ENCODE measurements around the gene AKAP9.
"Not testable (repeated sequence)": the region's sequence is repeated elsewhere in the genome, so short reads cannot be mapped to it uniquely, and the experiment has no call there.

Gene AKAP9

GRCh38 chr7:91913612-91914011 lies 27.1 kb upstream of the AKAP9 start:
- H3K4me3 ChIP-seq (ENCODE audit: extremely low read depth, insufficient read depth, low read length, poor library complexity, severe bottlenecking), result no peak overlapping the region
- H3K4me1 ChIP-seq (ENCODE audit: control insufficient read depth, insufficient read depth, low read length, poor library complexity, severe bottlenecking), result no peaks in the 10 kb centered on the region
- H3K36me3 ChIP-seq (ENCODE audit: control insufficient read depth, insufficient read depth, low read length), result no peaks in the 10 kb centered on the region
- 83 to 100% methylated on average over 1 to 2 of the region's 2 CpGs for WGBS, 2 experiments (ENCODE audit: insufficient coverage in 2 of 2)
- H3K9me3 ChIP-seq (ENCODE audit: control insufficient read depth, low read length), result peaks cover 3% of the 10 kb centered on the region
- no peak overlapping the region for H3K27ac ChIP-seq (ENCODE audit: low read depth, low read length, severe bottlenecking)

DNA sequence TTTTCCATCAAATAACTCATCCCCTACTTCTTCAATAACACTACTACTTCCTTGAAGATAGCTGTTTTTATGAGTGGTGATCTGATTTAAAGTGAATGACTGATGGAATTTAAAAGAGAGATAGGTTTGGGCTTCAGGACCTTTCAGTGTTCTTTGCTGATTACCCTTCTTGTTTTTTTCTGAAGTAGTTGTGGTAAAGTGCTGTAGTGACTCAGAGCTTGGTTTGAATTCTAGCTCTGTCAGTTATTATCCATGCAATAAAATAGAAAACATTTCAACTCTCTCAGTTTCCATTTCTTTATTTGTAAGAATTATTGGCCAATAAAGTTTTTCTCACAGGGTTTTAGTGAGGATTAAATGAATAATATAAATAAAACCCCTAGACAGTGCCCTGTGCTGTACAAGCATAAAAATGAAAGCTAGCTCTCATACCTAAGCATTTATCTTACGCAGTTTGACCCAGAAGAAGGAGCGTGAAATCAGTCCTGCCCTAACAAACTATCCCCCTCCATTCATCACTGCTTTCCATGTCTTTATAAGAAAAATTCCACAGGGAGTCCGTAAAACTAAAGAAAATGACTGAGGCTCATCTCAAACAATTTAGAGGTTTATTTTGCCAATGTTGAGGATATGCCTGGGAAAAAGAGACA lies 25.1 kb upstream of the AKAP9 start:
- Histone ChIP-seq H3K4me3 (ENCODE audit: extremely low read depth, insufficient read depth, low read length, poor library complexity, severe bottlenecking) (no peak overlapping the region), H3K36me3 (ENCODE audit: control insufficient read depth, insufficient read depth, low read length) (no peaks in the 10 kb centered on the region), H3K27ac (ENCODE audit: low read depth, low read length, severe bottlenecking) (no peak overlapping the region), H3K9me3 (ENCODE audit: control insufficient read depth, low read length) (no peaks in the 10 kb centered on the region), H3K4me1 (ENCODE audit: control insufficient read depth, insufficient read depth, low read length, poor library complexity, severe bottlenecking) (no peaks in the 10 kb centered on the region)
- WGBS, 2 experiments (ENCODE audit: insufficient coverage in 2 of 2), result 100% methylated on average over 1 to 2 of the region's 3 CpGs

GRCh38 chr7:91916051-91916440 lies 24.6 kb upstream of the AKAP9 start:
- Histone ChIP-seq H3K36me3 (ENCODE audit: control insufficient read depth, insufficient read depth, low read length) (no peaks in the 10 kb centered on the region), H3K4me1 (ENCODE audit: control insufficient read depth, insufficient read depth, low read length, poor library complexity, severe bottlenecking) (no peaks in the 10 kb centered on the region), H3K27ac (ENCODE audit: low read depth, low read length, severe bottlenecking) (no peak overlapping the region), H3K9me3 (ENCODE audit: control insufficient read depth, low read length) (no peaks in the 10 kb centered on the region), H3K4me3 (ENCODE audit: extremely low read depth, insufficient read depth, low read length, poor library complexity, severe bottlenecking) (no peak overlapping the region)
- 77 to 100% methylated on average over 1 of the region's 1 CpG for WGBS, 2 experiments (ENCODE audit: insufficient coverage in 2 of 2)

DNA sequence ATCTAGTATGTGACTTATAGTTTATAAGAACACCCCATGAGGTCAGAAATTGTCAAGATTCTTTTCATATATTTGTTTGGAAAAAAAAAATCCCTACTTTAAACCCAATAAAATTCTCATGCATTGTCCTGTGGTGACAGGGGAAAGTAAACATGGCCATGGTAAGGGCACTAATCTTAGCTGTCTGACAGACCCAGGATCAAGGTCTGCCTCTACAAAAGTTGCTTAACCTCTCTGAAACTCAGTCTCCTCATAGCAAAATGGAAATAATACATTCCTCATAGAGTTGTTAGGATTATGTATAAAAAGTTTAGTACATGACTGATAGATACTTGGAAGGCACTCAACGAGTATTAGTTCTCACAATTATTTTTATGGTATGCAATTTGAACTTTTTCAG lies 22.3 kb upstream of the AKAP9 start:
- Histone ChIP-seq H3K36me3 (ENCODE audit: control insufficient read depth, insufficient read depth, low read length) (no peaks in the 10 kb centered on the region), H3K4me1 (ENCODE audit: control insufficient read depth, insufficient read depth, low read length, poor library complexity, severe bottlenecking) (no peaks in the 10 kb centered on the region), H3K27ac (ENCODE audit: low read depth, low read length, severe bottlenecking) (no peak overlapping the region), H3K4me3 (ENCODE audit: extremely low read depth, insufficient read depth, low read length, poor library complexity, severe bottlenecking) (no peak overlapping the region), H3K9me3 (ENCODE audit: control insufficient read depth, low read length) (no peaks in the 10 kb centered on the region)
- WGBS, 2 experiments (ENCODE audit: insufficient coverage in 2 of 2), result no CpG with 5 or more reads among the region's 1 CpG

DNA sequence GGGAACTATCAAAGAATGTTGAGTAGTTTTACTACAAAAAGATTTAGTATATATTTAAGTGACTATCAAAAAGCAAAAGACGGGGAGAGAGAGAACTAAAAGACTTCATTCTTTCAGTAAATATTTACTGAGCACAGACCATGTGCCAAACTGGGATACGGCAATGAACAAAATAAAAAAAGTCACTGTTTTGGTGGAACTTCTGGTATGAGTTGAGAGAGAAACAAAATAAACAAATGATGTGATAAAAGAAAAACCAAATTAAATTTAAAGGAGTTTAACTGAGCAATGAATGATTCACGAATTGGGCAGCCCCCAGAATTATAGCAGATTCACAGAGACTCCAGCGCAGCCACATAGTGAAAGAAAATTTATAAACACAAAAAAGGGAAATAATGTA lies 17.8 kb upstream of the AKAP9 start:
- H3K36me3 ChIP-seq (ENCODE audit: control insufficient read depth, insufficient read depth, low read length), result no peaks in the 10 kb centered on the region
- H3K27ac ChIP-seq (ENCODE audit: low read depth, low read length, severe bottlenecking), result no peak overlapping the region
- H3K4me1 ChIP-seq (ENCODE audit: control insufficient read depth, insufficient read depth, low read length, poor library complexity, severe bottlenecking), result no peaks in the 10 kb centered on the region
- H3K4me3 ChIP-seq (ENCODE audit: extremely low read depth, insufficient read depth, low read length, poor library complexity, severe bottlenecking), result no peak overlapping the region
- H3K9me3 ChIP-seq (ENCODE audit: control insufficient read depth, low read length), result no peaks in the 10 kb centered on the region
- no CpG with 5 or more reads among the region's 4 CpGs for WGBS, 2 experiments (ENCODE audit: insufficient coverage in 2 of 2)

- no peak overlapping the region for H3K4me3 ChIP-seq (ENCODE audit: extremely low read depth, insufficient read depth, low read length, poor library complexity, severe bottlenecking)
- 91 to 92% methylated on average over 4 of the region's 6 CpGs for WGBS, 2 experiments (ENCODE audit: insufficient coverage in 2 of 2)
- no peaks in the 10 kb centered on the region for H3K9me3 ChIP-seq (ENCODE audit: control insufficient read depth, low read length)
- H3K36me3 ChIP-seq (ENCODE audit: control insufficient read depth, insufficient read depth, low read length), result no peaks in the 10 kb centered on the region
- H3K4me1 ChIP-seq (ENCODE audit: control insufficient read depth, insufficient read depth, low read length, poor library complexity, severe bottlenecking), result no peaks in the 10 kb centered on the region
- no peak overlapping the region for H3K27ac ChIP-seq (ENCODE audit: low read depth, low read length, severe bottlenecking)
These were observed 12.8 kb upstream of the AKAP9 start for GRCh38 chr7:91927912-91928311.

DNA sequence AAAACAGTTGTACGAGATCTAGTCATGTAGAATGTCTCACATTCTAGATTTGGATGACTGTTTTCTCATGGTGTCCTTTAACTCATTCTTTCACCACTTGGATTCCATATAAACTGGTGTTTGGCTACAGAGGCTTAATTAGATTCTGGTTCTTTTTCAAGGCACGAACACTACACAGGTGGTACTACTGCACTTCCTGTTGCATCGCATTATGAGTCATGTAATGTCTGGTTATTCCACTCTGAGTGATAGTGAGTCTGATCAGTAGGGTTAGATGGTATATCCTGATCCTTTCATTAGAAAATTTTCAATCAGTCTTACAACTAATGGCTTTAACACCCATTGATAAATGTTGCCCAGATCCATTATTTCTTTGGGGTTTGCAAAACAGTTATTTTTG lies 11.2 kb upstream of the AKAP9 start:
- WGBS, 2 experiments (ENCODE audit: insufficient coverage in 2 of 2), result 100% methylated on average over 1 to 2 of the region's 3 CpGs
- Histone ChIP-seq H3K4me3 (ENCODE audit: extremely low read depth, insufficient read depth, low read length, poor library complexity, severe bottlenecking) (no peak overlapping the region), H3K36me3 (ENCODE audit: control insufficient read depth, insufficient read depth, low read length) (no peaks in the 10 kb centered on the region), H3K9me3 (ENCODE audit: control insufficient read depth, low read length) (no peaks in the 10 kb centered on the region), H3K27ac (ENCODE audit: low read depth, low read length, severe bottlenecking) (no peak overlapping the region), H3K4me1 (ENCODE audit: control insufficient read depth, insufficient read depth, low read length, poor library complexity, severe bottlenecking) (no peaks in the 10 kb centered on the region)

- 0% methylated on average over 7 of the region's 12 CpGs for WGBS, 2 experiments (ENCODE audit: insufficient coverage in 2 of 2)
These were observed 491 bp upstream of the AKAP9 start for GRCh38 chr7:91940171-91940570.

GRCh38 chr7:91941450-91941849 lies 788 bp downstream of the AKAP9 start:
- H3K36me3 ChIP-seq (ENCODE audit: control insufficient read depth, insufficient read depth, low read length), result peaks cover 2% of the 10 kb centered on the region
- H3K4me1 ChIP-seq (ENCODE audit: control insufficient read depth, insufficient read depth, low read length, poor library complexity, severe bottlenecking), result no peaks in the 10 kb centered on the region
- peak overlapping the region; percentile 71 for H3K4me3 ChIP-seq (ENCODE audit: extremely low read depth, insufficient read depth, low read length, poor library complexity, severe bottlenecking)
- H3K27ac ChIP-seq (ENCODE audit: low read depth, low read length, severe bottlenecking), result peak overlapping the region; percentile 91
- WGBS, 2 experiments (ENCODE audit: insufficient coverage in 2 of 2), result 0 to 10% methylated on average over 1 to 2 of the region's 7 CpGs
- H3K9me3 ChIP-seq (ENCODE audit: control insufficient read depth, low read length), result peaks cover 3% of the 10 kb centered on the region

More at GRCh38 chr7:91940171-91940570, 491 bp upstream of the AKAP9 start:
- Histone ChIP-seq H3K9me3 (ENCODE audit: control insufficient read depth, low read length) (peaks cover 3% of the 10 kb centered on the region), H3K27ac (ENCODE audit: low read depth, low read length, severe bottlenecking) (peak overlapping the region; percentile 91), H3K36me3 (ENCODE audit: control insufficient read depth, insufficient read depth, low read length) (no peaks in the 10 kb centered on the region), H3K4me1 (ENCODE audit: control insufficient read depth, insufficient read depth, low read length, poor library complexity, severe bottlenecking) (no peaks in the 10 kb centered on the region), H3K4me3 (ENCODE audit: extremely low read depth, insufficient read depth, low read length, poor library complexity, severe bottlenecking) (peak overlapping the region; percentile 71)

- Histone ChIP-seq H3K4me1 (ENCODE audit: control insufficient read depth, insufficient read depth, low read length, poor library complexity, severe bottlenecking) (no peaks in the 10 kb centered on the region), H3K9me3 (ENCODE audit: control insufficient read depth, low read length) (peaks cover 3% of the 10 kb centered on the region), H3K36me3 (ENCODE audit: control insufficient read depth, insufficient read depth, low read length) (peaks cover 4% of the 10 kb centered on the region), H3K27ac (ENCODE audit: low read depth, low read length, severe bottlenecking) (no peak overlapping the region), H3K4me3 (ENCODE audit: extremely low read depth, insufficient read depth, low read length, poor library complexity, severe bottlenecking) (peak overlapping the region; percentile 71)
- WGBS, 2 experiments (ENCODE audit: insufficient coverage in 2 of 2), result 92 to 100% methylated on average over 1 to 2 of the region's 2 CpGs
These were observed 1.6 kb downstream of the AKAP9 start for GRCh38 chr7:91942312-91942711.

DNA sequence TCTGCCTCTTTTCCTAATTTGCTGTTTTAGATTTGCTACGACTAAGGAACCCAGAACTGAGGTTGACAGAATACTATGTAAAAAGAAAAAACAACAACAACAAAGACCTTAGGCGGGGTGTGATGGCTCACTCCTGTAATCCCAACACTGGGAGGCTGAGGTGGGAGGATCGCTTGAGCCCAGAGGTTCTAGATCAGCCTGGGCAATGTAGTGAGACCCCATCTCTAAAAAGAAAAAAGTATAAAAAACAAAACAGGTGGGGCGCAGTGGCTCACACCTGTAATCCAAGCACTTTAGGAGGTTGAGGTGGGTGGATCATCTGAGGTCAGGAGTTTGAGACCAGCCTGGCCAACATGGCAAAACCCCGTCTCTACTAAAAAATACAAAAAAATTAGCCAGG lies 4.3 kb downstream of the AKAP9 start:
- not testable (repeated sequence) for H3K36me3 ChIP-seq (ENCODE audit: control insufficient read depth, insufficient read depth, low read length); H3K4me1 ChIP-seq (ENCODE audit: control insufficient read depth, insufficient read depth, low read length, poor library complexity, severe bottlenecking); H3K9me3 ChIP-seq (ENCODE audit: control insufficient read depth, low read length); H3K4me3 ChIP-seq (ENCODE audit: extremely low read depth, insufficient read depth, low read length, poor library complexity, severe bottlenecking); H3K27ac ChIP-seq (ENCODE audit: low read depth, low read length, severe bottlenecking)
- WGBS, 2 experiments (ENCODE audit: insufficient coverage in 2 of 2), result 93% methylated on average over 2 of the region's 5 CpGs; no CpG with 5 or more reads in 1 of the 2 experiments

All from mesodermal cell (in vitro differentiated cells).